ENCODE results near the gene PEX11B. TPM values are rescaled to one million over a fixed set of nuclear protein-coding genes. Genes with fewer than 3 reads are reported as not detected.

PEX11B gene
- total and polyA plus RNA-seq, 5 experiments from 2014 or later = 35.3 to 50.3 (median 39.7) TPM

- H3K4me1 Mint-ChIP-seq = peaks cover 47 to 87% (median 74%) of the 10 kb centered on the region in 4 donors
- peak overlapping the region; percentile 88 to 99 (median 96) for H3K4me3 Mint-ChIP-seq
- peak in 1 of 2 donors; percentile 8 for ATAC-seq
- peak in 8 of 10 donors; percentile 17 to 79 (median 49) for DNase-seq
- no peaks in the 10 kb centered on the region for H3K36me3 Mint-ChIP-seq
- no peaks in the 10 kb centered on the region for H3K9me3 Mint-ChIP-seq
- no peaks in the 10 kb centered on the region for H3K27me3 Mint-ChIP-seq
- peak overlapping the region; percentile 56 to 99 (median 92) for H3K27ac Mint-ChIP-seq
- POLR2A ChIA-PET = interaction anchor here (0.7 to 17.9 kb wide), 6 partner anchors 29 to 101 kb away, joined by 3 to 462 read pairs (median 74); partner anchors contain the start of genes PEX11B, PIAS3, RBM8A and TXNIP
Observed at GRCh38 chr1:145960468-145961108, 42.1 kb upstream of the PEX11B start.

- H3K9me3 Mint-ChIP-seq = no peaks in the 10 kb centered on the region
- POLR2A ChIA-PET = interaction anchor here (0.7 to 17.9 kb wide), 6 partner anchors 29 to 101 kb away, joined by 3 to 462 read pairs (median 74); partner anchors contain the start of genes PEX11B, PIAS3, RBM8A and TXNIP
- H3K27me3 Mint-ChIP-seq = no peaks in the 10 kb centered on the region
- peak overlapping the region; percentile 67 to 99 (median 94) for H3K4me3 Mint-ChIP-seq
- H3K36me3 Mint-ChIP-seq = no peaks in the 10 kb centered on the region
- peak overlapping the region; percentile 64 to 99 (median 90) for H3K27ac Mint-ChIP-seq
- peaks cover 49 to 88% (median 74%) of the 10 kb centered on the region in 4 donors for H3K4me1 Mint-ChIP-seq
- ATAC-seq (no peak), DNase-seq (peak in 1 of 10 donors; percentile 15)
Observed at GRCh38 chr1:145959957-145960467, 41.5 kb upstream of the PEX11B start.

DNA sequence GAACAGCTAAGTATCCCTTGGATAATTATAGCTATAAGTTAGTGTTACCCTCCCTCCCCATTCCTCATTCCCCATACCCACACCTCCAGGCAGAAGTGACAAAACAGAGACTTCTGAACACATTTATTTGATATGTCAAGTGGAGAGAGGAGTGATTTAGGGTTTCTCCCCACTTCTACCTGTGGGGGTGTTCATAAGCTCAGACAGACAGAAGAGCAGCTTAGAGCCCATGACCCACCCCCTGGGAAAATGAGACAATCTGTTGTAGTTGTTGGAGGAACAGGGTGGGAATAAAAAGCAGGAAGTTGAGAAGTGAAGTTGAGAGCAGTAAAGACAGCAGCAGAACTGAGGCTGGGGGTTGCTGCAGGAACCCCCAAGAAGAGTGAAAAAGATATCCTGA lies 40.8 kb upstream of the PEX11B start:
- DNase-seq (peak in 1 of 10 donors; percentile 14), ATAC-seq (no peak)
- Mint-ChIP-seq H3K4me1 (peaks cover 53 to 90% (median 78%) of the 10 kb centered on the region in 4 donors), H3K4me3 (peak overlapping the region; percentile 67 to 99 (median 94)), H3K36me3 (no peaks in the 10 kb centered on the region), H3K27me3 (no peaks in the 10 kb centered on the region), H3K9me3 (no peaks in the 10 kb centered on the region), H3K27ac (peak overlapping the region; percentile 72 to 99 (median 90))
- POLR2A ChIA-PET = interaction anchor here (1.5 to 17.9 kb wide), 7 partner anchors 30 to 113 kb away, joined by 4 to 462 read pairs (median 31); partner anchors contain the start of genes NUDT17, PEX11B, PIAS3 and RBM8A

GRCh38 chr1:145958734-145959133 lies 40.2 kb upstream of the PEX11B start:
- DNase-seq = no peak
- Mint-ChIP-seq H3K27ac (peak overlapping the region in 9 of 10 donors; percentile 33 to 99 (median 90)), H3K9me3 (no peaks in the 10 kb centered on the region), H3K4me3 (peak overlapping the region in 9 of 10 donors; percentile 32 to 98 (median 88)), H3K4me1 (peaks cover 50 to 90% (median 78%) of the 10 kb centered on the region in 4 donors), H3K27me3 (no peaks in the 10 kb centered on the region), H3K36me3 (peaks cover 0 to 3% (median 0%) of the 10 kb centered on the region in 3 donors)
- ATAC-seq = no peak
- POLR2A ChIA-PET = interaction anchor here (1.0 to 17.9 kb wide), 9 partner anchors 13 to 113 kb away, joined by 3 to 462 read pairs (median 11); partner anchors contain the start of genes NUDT17, PEX11B, RBM8A and TXNIP

- ATAC-seq (peak; percentile 83 to 86), DNase-seq (peak; percentile 88 to 97 (median 94))
- Mint-ChIP-seq H3K27ac (peak within 1 kb of the TSS; percentile 87 to 99 (median 98)), H3K36me3 (peaks cover 0 to 11% (median 0%) of the 10 kb centered on the region in 3 donors), H3K4me1 (peaks cover 42 to 85% (median 73%) of the 10 kb centered on the region in 4 donors), H3K4me3 (peak within 1 kb of the TSS; percentile 88 to 99 (median 94)), H3K27me3 (no peaks in the 10 kb centered on the region), H3K9me3 (no peaks in the 10 kb centered on the region)
- POLR2A ChIA-PET = interaction anchor here (0.5 to 17.9 kb wide), 16 partner anchors 9 to 112 kb away, joined by 3 to 462 read pairs (median 7); partner anchors contain the start of genes NUDT17, PEX11B, PIAS3 and RBM8A
Observed at GRCh38 chr1:145957443-145958319, 39.2 kb upstream of the PEX11B start, which contains the start of gene LIX1L. TSS of gene LIX1L (minus strand) at chr1:145958017. CDS start at chr1:145957927, 90 bp downstream.

GRCh38 chr1:145956781-145957442 lies 38.4 kb upstream of the PEX11B start:
- DNase-seq (peak in 3 of 10 donors; percentile 15 to 28 (median 24)), ATAC-seq (no peak)
- Mint-ChIP-seq H3K36me3 (peaks cover 0 to 14% (median 0%) of the 10 kb centered on the region in 3 donors), H3K9me3 (no peaks in the 10 kb centered on the region), H3K27ac (peak overlapping the region; percentile 87 to 99 (median 98)), H3K4me3 (peak overlapping the region; percentile 88 to 99 (median 94)), H3K27me3 (no peaks in the 10 kb centered on the region), H3K4me1 (peaks cover 40 to 81% (median 73%) of the 10 kb centered on the region in 4 donors)
- POLR2A ChIA-PET = interaction anchor here (0.5 to 17.9 kb wide), 11 partner anchors 10 to 98 kb away, joined by 3 to 462 read pairs (median 11); partner anchors contain the start of genes PEX11B, PIAS3, RBM8A and TXNIP

DNA sequence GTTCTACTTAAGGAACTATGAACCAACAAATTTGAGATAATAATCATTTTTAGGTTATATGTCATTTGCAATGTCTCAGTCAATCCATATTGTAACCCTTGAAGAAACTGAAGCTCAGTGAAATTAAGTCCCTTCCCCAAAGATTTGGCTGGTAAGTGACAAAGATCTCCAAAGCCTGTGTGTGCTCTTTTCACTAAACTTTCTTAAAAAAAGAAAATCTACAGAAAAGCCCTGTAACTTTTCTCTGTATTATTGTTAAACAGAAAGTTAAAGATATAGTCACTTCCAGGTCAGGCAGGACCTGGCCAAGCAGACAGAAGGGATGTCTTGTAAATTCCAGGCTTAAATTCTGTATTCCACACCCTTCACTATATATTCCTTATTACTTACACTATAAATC lies 37.8 kb upstream of the PEX11B start:
- peaks cover 0 to 18% (median 0%) of the 10 kb centered on the region in 3 donors for H3K36me3 Mint-ChIP-seq
- no peaks in the 10 kb centered on the region for H3K27me3 Mint-ChIP-seq
- ATAC-seq = no peak
- H3K4me3 Mint-ChIP-seq = peak overlapping the region; percentile 88 to 99 (median 94)
- peaks cover 38 to 81% (median 75%) of the 10 kb centered on the region in 4 donors for H3K4me1 Mint-ChIP-seq
- H3K9me3 Mint-ChIP-seq = no peaks in the 10 kb centered on the region
- no peak for DNase-seq
- POLR2A ChIA-PET = interaction anchor here (0.5 to 17.9 kb wide), 11 partner anchors 8 to 81 kb away, joined by 3 to 462 read pairs (median 11); partner anchors contain the start of genes ANKRD34A, PEX11B, POLR3GL and RBM8A
- H3K27ac Mint-ChIP-seq = peak overlapping the region; percentile 87 to 99 (median 98)

DNA sequence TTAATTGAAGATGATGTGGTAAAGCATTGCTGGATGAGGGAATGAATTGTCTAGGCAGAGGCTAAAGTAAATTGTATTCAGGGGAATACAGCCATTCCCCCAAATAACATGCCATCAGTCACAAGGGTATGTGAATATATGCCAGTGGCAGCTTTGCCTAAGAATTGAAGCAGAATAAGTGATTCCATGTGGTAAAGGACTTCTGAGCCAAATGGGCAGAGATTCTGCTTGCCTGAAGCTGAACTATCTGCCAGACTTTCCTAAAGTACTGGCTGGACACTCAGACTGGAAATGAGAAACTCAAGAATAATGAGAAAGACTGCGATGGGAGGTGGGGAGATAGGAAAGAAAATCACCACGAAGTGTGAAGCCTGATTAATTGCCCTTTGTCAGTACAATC lies 36.9 kb upstream of the PEX11B start:
- POLR2A ChIA-PET = interaction anchor here (1.2 to 17.9 kb wide), 5 partner anchors 9 to 35 kb away, joined by 4 to 462 read pairs (median 117); partner anchors contain the start of genes ANKRD34A, PEX11B, POLR3GL and RBM8A
- Mint-ChIP-seq H3K27ac (peak overlapping the region in 8 of 10 donors; percentile 13 to 82 (median 40)), H3K36me3 (peaks cover 0 to 24% (median 0%) of the 10 kb centered on the region in 3 donors), H3K4me3 (peak overlapping the region; percentile 13 to 97 (median 92)), H3K4me1 (peaks cover 35 to 84% (median 81%) of the 10 kb centered on the region in 4 donors), H3K9me3 (no peaks in the 10 kb centered on the region), H3K27me3 (no peaks in the 10 kb centered on the region)
- DNase-seq = no peak
- no peak for ATAC-seq

GRCh38 chr1:145953861-145954260 lies 35.3 kb upstream of the PEX11B start:
- Mint-ChIP-seq H3K4me1 (peaks cover 35 to 84% (median 82%) of the 10 kb centered on the region in 4 donors), H3K27ac (peak overlapping the region in 5 of 10 donors; percentile 0 to 68 (median 17)), H3K4me3 (peak overlapping the region in 5 of 10 donors; percentile 27 to 88 (median 34)), H3K27me3 (no peaks in the 10 kb centered on the region), H3K36me3 (peaks cover 0 to 35% (median 0%) of the 10 kb centered on the region in 3 donors), H3K9me3 (no peaks in the 10 kb centered on the region)
- POLR2A ChIA-PET = interaction anchor here (0.6 to 17.9 kb wide), 4 partner anchors 26 to 95 kb away, joined by 3 to 462 read pairs (median 146); partner anchors contain the start of genes PIAS3, RBM8A and TXNIP
- ATAC-seq (no peak), DNase-seq (no peak)

GRCh38 chr1:145952903-145953302 lies 34.4 kb upstream of the PEX11B start:
- H3K27ac Mint-ChIP-seq = peak overlapping the region in 1 of 10 donors; percentile 32
- no peaks in the 10 kb centered on the region for H3K27me3 Mint-ChIP-seq
- POLR2A ChIA-PET = interaction anchor here (0.7 to 17.9 kb wide), 5 partner anchors 9 to 108 kb away, joined by 4 to 462 read pairs (median 4); partner anchors contain the start of genes NUDT17, RBM8A and TXNIP
- DNase-seq (no peak), ATAC-seq (no peak)
- H3K4me3 Mint-ChIP-seq = no peak overlapping the region
- H3K9me3 Mint-ChIP-seq = no peaks in the 10 kb centered on the region
- H3K36me3 Mint-ChIP-seq = peaks cover 0 to 42% (median 0%) of the 10 kb centered on the region in 3 donors
- peaks cover 28 to 81% (median 79%) of the 10 kb centered on the region in 4 donors for H3K4me1 Mint-ChIP-seq

DNA sequence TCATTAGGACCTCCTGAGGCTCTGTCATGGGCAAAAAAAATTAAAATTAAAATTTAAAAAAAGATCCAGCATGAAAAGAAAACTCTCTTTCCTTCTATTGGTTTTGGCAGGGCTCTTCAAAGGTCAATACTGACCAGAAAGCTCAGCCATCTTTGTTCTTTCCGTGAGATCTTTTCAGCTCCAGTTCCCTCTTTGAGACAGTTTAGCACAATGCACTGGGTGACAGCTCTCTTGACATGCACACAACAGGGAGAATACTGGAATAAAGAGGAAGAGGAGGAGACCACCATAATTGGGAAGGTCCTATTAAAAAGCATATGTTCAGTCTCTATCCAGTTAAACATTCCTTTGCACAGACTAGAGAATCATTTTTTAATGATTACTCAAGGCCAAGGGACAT lies 33.0 kb upstream of the PEX11B start:
- no peak overlapping the region for H3K4me3 Mint-ChIP-seq
- ATAC-seq (no peak), DNase-seq (no peak)
- POLR2A ChIA-PET = interaction anchor here (17.3 kb wide), 1 partner anchor 24 kb away, joined by 288 read pairs; the partner anchor contains the start of gene RBM8A
- peak overlapping the region in 6 of 10 donors; percentile 10 to 67 (median 28) for H3K27ac Mint-ChIP-seq
- peaks cover 24 to 81% (median 73%) of the 10 kb centered on the region in 4 donors for H3K4me1 Mint-ChIP-seq
- H3K36me3 Mint-ChIP-seq = peaks cover 0 to 54% (median 3%) of the 10 kb centered on the region in 3 donors
- no peaks in the 10 kb centered on the region for H3K27me3 Mint-ChIP-seq
- no peaks in the 10 kb centered on the region for H3K9me3 Mint-ChIP-seq
